RPMI8226 (cell line): Measurements from ENCODE around the gene C2orf92.

Experiments used
- DNase-seq: peaks from one replicate; pipeline ENCODE4 v3.0.0-alpha.2; 2015

The C2orf92 gene

DNA sequence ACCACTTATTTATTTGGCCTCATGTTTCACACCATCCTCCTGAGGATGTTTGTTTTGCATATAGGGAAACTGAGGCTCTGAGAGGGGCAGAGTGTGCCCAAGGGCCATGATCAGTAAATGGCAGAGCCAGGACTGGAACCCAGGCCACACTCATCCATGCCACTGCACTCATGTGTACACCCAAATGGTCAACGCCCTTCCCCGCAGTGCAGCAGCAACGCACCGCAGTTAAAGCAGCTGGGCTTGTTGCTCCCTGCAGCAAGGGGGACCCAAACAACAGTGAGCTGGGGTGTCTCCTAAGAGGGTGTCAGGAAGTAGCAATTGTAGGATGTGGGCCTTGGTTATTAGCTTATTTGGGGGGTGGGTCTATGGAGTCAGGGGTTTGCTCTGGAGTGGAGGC is 80.5 kb downstream of the C2orf92 start:
- DNase-seq, result no peak

DNA sequence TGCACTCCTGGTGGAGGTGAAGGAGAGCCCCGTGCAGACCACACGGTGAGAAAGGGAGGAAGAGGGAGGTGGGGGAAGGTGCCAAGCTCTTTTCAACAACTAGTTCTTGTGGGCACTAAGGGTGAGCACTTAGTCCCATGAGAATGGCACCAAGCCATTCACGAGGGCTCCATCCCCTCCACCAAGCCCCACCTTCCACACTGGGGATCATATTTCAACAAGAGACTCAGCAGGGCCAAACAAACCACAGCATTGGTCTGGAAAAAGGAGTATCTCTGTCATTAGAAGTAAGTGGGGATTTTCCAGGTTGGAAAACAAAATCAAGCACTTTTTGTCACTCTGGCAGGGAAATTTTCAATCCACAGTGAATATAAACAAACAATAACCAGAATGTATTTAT is 82.2 kb downstream of the C2orf92 start:
- no peak for DNase-seq
